HG02973 (cell line): Measurements from ENCODE around the gene VAMP1.

ENCODE experiments used
- ATAC-seq: cut with Tn5 transposase; IDR thresholded peaks from one replicate; pipeline ENCODE4 v1.9.1; 2021; ENCODE audit warnings: moderate library complexity; ENCODE audit not compliant: unreplicated experiment

VAMP1 gene

DNA sequence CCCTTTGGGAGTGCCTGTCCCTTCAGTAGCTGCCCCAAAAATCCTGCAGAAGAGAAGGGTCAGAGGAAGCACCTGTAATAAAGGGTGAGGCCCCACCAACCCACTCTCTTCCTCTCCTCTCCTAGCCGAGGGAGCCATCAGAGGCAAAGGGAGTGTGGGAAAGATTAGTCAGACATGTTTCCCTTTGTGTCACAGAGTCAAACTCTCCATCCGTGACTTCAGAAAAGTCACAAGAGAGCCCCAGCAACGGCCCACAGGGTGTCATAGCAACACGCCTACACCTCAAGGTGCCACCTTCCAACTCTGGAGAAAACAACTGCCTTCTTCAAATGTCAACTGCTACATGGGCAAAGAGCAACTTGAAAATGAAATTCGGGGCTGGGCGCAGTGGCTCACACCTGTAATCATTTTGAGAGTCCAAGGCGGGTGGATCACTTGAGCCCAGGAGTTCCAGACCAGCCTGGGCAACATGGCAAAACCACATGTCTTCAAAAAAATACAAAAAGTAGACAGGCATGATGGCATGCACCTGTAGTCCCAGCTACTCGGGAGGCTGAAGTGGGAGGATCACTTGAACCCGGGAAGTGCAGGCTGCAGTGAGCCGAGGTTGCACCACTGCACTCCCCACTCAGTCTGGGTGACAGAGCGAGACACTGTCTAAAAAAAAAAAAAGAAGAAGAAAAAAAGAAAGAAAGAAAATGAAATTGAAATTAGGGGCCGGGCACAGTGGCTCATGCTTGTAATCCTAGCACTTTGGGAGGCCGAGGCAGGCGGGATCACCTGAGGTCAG is 43.4 kb downstream of the VAMP1 start:
- peak; percentile 57 for ATAC-seq

GRCh38 chr12:6425590-6426531 is 44.6 kb downstream of the VAMP1 start:
- ATAC-seq, result no peak

DNA sequence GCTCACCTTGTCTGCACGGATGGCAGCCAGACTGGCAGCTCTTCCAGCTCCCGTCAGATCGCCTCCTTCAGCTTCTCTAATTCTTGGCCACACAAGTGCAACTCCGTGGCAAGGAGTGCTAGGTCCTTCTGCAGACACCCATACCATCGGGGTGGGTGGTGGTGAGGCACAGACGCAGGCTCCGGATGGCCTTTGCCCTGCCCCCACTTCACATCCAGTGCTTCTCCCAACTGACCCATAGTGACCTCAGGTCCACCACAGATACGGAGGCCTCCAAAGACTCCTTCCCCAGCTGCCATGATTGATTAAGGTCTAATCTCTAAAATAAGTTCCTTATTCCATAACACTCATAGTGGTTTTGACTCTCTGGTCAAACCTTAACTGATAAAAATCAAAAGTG is 45.6 kb downstream of the VAMP1 start:
- ATAC-seq, result no peak

- no peak for ATAC-seq
Measured at GRCh38 chr12:6424008-6424347, 46.5 kb downstream of the VAMP1 start.

DNA sequence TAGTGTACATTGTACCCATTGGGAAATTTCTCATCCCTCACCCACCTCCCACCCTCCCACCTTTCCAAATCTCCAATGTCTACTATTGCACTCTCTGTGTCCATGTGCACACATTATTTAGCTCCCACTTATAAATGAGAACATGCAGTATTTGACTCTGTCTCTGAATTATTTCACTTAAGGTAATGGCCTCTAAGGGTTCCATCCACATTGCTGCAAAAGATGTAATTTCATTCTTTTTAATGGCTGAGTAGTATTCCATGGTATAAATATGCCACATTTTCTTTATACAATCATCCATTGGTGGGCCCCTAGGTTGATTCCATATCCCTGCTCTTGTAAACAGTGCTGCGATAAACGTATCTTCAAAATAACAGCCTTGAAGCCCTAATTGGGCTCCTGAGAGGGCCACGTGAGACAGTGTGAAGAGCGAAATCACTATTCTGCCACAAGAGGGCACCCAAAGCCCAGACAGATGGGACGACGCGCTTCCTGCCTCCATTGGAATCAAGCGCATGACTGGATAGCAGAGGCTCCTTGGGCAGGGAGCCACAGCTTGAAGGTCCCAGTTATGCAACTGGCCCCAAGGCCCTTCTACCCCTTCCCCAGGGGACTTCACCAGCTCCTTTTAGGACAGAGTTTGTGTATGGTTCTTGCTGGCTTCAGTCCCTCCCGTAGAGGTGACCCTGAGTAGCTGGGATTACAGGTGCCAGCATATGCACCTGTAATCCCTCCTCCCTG is 47.0 kb downstream of the VAMP1 start:
- no peak for ATAC-seq

- ATAC-seq, result no peak
Measured at GRCh38 chr12:6420364-6420763, 50.1 kb downstream of the VAMP1 start.

DNA sequence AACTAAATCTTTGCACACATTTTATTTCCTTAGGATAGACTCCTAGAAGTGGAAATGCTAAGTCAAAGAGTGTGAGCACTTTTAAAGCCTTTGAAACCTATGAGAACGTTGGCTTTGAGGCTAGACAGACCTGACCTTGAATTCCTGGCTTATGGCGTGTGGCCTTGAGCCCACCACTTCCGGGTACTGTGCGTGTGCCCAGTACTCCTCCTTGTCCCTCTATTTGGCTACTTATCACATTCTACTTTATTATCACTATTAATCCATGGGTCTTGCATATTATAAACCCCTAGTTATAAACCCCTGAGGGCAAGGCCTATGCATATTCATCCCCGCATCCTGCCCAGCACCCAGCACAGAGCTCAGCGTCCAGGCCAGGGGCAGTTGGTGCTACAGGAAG is 51.7 kb downstream of the VAMP1 start:
- ATAC-seq, result no peak

DNA sequence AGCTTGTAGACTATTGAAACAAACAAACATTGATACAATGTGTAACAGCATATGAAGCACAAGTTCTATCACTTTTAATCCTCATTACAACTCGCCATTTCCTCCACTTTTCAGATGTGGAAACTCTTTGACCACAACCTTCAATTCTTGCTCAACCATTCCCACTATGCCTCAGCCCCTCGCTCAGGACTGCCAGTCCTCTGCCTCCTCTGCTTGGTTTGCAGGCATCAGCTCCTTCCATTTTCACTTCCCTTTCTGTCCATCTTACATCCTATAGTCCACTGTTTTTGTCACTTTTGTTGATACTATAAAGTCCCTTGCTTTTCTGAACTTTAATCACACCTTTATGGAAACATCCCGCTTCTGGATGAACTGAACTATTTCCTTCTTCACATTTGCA is 53.9 kb downstream of the VAMP1 start:
- ATAC-seq, result no peak
